ENCODE results near the gene ALDH16A1.

The ALDH16A1 gene

GRCh38 chr19:49407482-49408015 lies 45.5 kb upstream of the ALDH16A1 start:
- Histone ChIP-seq H2BK120ac (ENCODE audit: low read depth, low read length) (no peak overlapping the region), H3K79me1 (ENCODE audit: low read depth, low read length) (no peaks in the 10 kb centered on the region), H3K27ac (replicated peaks; ENCODE audit: low read length) (no peak overlapping the region), H2AFZ (ENCODE audit: low read length) (no peak overlapping the region), H3K9me3 (replicated peaks in 1 of 2; ENCODE audit: control insufficient read depth in 2 of 2, insufficient read depth in 1 of 2, low read depth in 1 of 2, low read length in 2 of 2) (no peaks in the 10 kb centered on the region), H3K4me2 (ENCODE audit: insufficient read depth, low read length, poor library complexity, severe bottlenecking) (no peak overlapping the region), H4K91ac (ENCODE audit: low read depth, low read length, poor library complexity) (no peak overlapping the region), H3K18ac (ENCODE audit: low read length) (peak overlapping the region; percentile 69), H3K23ac (ENCODE audit: low read depth, low read length, poor library complexity) (no peak overlapping the region), H2BK15ac (ENCODE audit: low read length) (peak overlapping the region; percentile 10), H2BK12ac (ENCODE audit: low read length) (no peak overlapping the region), H3K36me3 (replicated peaks in 1 of 2; ENCODE audit: control insufficient read depth in 2 of 2, insufficient read depth in 2 of 2, low read length in 2 of 2) (no peaks in the 10 kb centered on the region), H3K4me3 (ENCODE audit: low read length in 2 of 2) (no peak overlapping the region), H3K4me1 (ENCODE audit: control insufficient read depth in 2 of 2, insufficient read depth in 1 of 2, low read depth in 1 of 2, low read length in 2 of 2) (peaks cover 14 to 24% of the 10 kb centered on the region in 2 donors), H2AK5ac (ENCODE audit: low read depth, low read length) (peak overlapping the region; percentile 90), H3K4ac (ENCODE audit: low read length) (no peak overlapping the region), H3K27me3 (ENCODE audit: control insufficient read depth in 3 of 3, insufficient read depth in 3 of 3, low read depth in 1 of 3, low read length in 3 of 3) (peaks cover 0 to 24% (median 0%) of the 10 kb centered on the region in 3 experiments), H3K14ac (ENCODE audit: low read length) (no peak overlapping the region), H4K8ac (ENCODE audit: low read depth, low read length) (no peak overlapping the region), H3K9ac (ENCODE audit: low read depth, low read length, poor library complexity) (no peak overlapping the region), H2BK5ac (ENCODE audit: low read length) (no peak overlapping the region)
- WGBS, 2 donors (ENCODE audit: extremely low coverage in 2 of 2, insufficient read length in 2 of 2, insufficient replicate concordance in 1 of 2) = no CpG with 5 or more reads among the region's 16 CpGs
- no peak for DNase-seq (ENCODE audit: low spot score)

- Histone ChIP-seq H3K27me3 (ENCODE audit: control insufficient read depth in 3 of 3, insufficient read depth in 3 of 3, low read depth in 1 of 3, low read length in 3 of 3) (peaks cover 0 to 34% (median 0%) of the 10 kb centered on the region in 3 experiments), H3K14ac (ENCODE audit: low read length) (peak overlapping the region; percentile 50), H4K91ac (ENCODE audit: low read depth, low read length, poor library complexity) (no peak overlapping the region), H3K4ac (ENCODE audit: low read length) (peak overlapping the region; percentile 46), H4K8ac (ENCODE audit: low read depth, low read length) (no peak overlapping the region), H2BK12ac (ENCODE audit: low read length) (peak overlapping the region; percentile 65), H2BK120ac (ENCODE audit: low read depth, low read length) (no peak overlapping the region), H3K4me1 (ENCODE audit: control insufficient read depth in 2 of 2, insufficient read depth in 1 of 2, low read depth in 1 of 2, low read length in 2 of 2) (peaks cover 7 to 26% of the 10 kb centered on the region in 2 donors), H3K36me3 (replicated peaks in 1 of 2; ENCODE audit: control insufficient read depth in 2 of 2, insufficient read depth in 2 of 2, low read length in 2 of 2) (no peaks in the 10 kb centered on the region), H3K9me3 (replicated peaks in 1 of 2; ENCODE audit: control insufficient read depth in 2 of 2, insufficient read depth in 1 of 2, low read depth in 1 of 2, low read length in 2 of 2) (no peaks in the 10 kb centered on the region), H2AK5ac (ENCODE audit: low read depth, low read length) (peak overlapping the region; percentile 93), H3K9ac (ENCODE audit: low read depth, low read length, poor library complexity) (no peak overlapping the region), H3K23ac (ENCODE audit: low read depth, low read length, poor library complexity) (no peak overlapping the region), H3K4me3 (ENCODE audit: low read length in 2 of 2) (no peak overlapping the region), H2BK15ac (ENCODE audit: low read length) (peak overlapping the region; percentile 74), H3K27ac (replicated peaks; ENCODE audit: low read length) (no peak overlapping the region), H3K79me1 (ENCODE audit: low read depth, low read length) (peaks cover 1% of the 10 kb centered on the region), H3K4me2 (ENCODE audit: insufficient read depth, low read length, poor library complexity, severe bottlenecking) (no peak overlapping the region), H2BK5ac (ENCODE audit: low read length) (no peak overlapping the region), H2AFZ (ENCODE audit: low read length) (peak overlapping the region; percentile 29), H3K18ac (ENCODE audit: low read length) (peak overlapping the region; percentile 78)
- no peak for DNase-seq (ENCODE audit: low spot score)
- WGBS, 2 donors (ENCODE audit: extremely low coverage in 2 of 2, insufficient read length in 2 of 2, insufficient replicate concordance in 1 of 2) = no CpG with 5 or more reads among the region's 8 CpGs
Observed at GRCh38 chr19:49408816-49409440, 44.1 kb upstream of the ALDH16A1 start.

GRCh38 chr19:49409441-49410029 lies 43.5 kb upstream of the ALDH16A1 start:
- Histone ChIP-seq H3K27me3 (ENCODE audit: control insufficient read depth in 3 of 3, insufficient read depth in 3 of 3, low read depth in 1 of 3, low read length in 3 of 3) (peaks cover 0 to 38% (median 0%) of the 10 kb centered on the region in 3 experiments), H3K18ac (ENCODE audit: low read length) (no peak overlapping the region), H2BK12ac (ENCODE audit: low read length) (no peak overlapping the region), H3K4me3 (ENCODE audit: low read length in 2 of 2) (no peak overlapping the region), H4K8ac (ENCODE audit: low read depth, low read length) (no peak overlapping the region), H4K91ac (ENCODE audit: low read depth, low read length, poor library complexity) (no peak overlapping the region), H2AK5ac (ENCODE audit: low read depth, low read length) (peak overlapping the region; percentile 93), H2BK15ac (ENCODE audit: low read length) (no peak overlapping the region), H3K9me3 (replicated peaks in 1 of 2; ENCODE audit: control insufficient read depth in 2 of 2, insufficient read depth in 1 of 2, low read depth in 1 of 2, low read length in 2 of 2) (no peaks in the 10 kb centered on the region), H2BK5ac (ENCODE audit: low read length) (no peak overlapping the region), H3K14ac (ENCODE audit: low read length) (no peak overlapping the region), H3K9ac (ENCODE audit: low read depth, low read length, poor library complexity) (no peak overlapping the region), H3K27ac (replicated peaks; ENCODE audit: low read length) (no peak overlapping the region), H2AFZ (ENCODE audit: low read length) (no peak overlapping the region), H3K79me1 (ENCODE audit: low read depth, low read length) (peaks cover 1% of the 10 kb centered on the region), H3K23ac (ENCODE audit: low read depth, low read length, poor library complexity) (no peak overlapping the region), H3K4me2 (ENCODE audit: insufficient read depth, low read length, poor library complexity, severe bottlenecking) (no peak overlapping the region), H3K4me1 (ENCODE audit: control insufficient read depth in 2 of 2, insufficient read depth in 1 of 2, low read depth in 1 of 2, low read length in 2 of 2) (peaks cover 4 to 23% of the 10 kb centered on the region in 2 donors), H3K36me3 (replicated peaks in 1 of 2; ENCODE audit: control insufficient read depth in 2 of 2, insufficient read depth in 2 of 2, low read length in 2 of 2) (no peaks in the 10 kb centered on the region), H2BK120ac (ENCODE audit: low read depth, low read length) (no peak overlapping the region), H3K4ac (ENCODE audit: low read length) (no peak overlapping the region)
- no peak for DNase-seq (ENCODE audit: low spot score)
- no CpG with 5 or more reads among the region's 5 CpGs for WGBS, 2 donors (ENCODE audit: extremely low coverage in 2 of 2, insufficient read length in 2 of 2, insufficient replicate concordance in 1 of 2)

- Histone ChIP-seq H3K79me1 (ENCODE audit: low read depth, low read length) (peaks cover 1% of the 10 kb centered on the region), H2BK15ac (ENCODE audit: low read length) (peak overlapping the region; percentile 95), H3K14ac (ENCODE audit: low read length) (no peak overlapping the region), H3K4me3 (ENCODE audit: low read length in 2 of 2) (no peak overlapping the region), H3K4me2 (ENCODE audit: insufficient read depth, low read length, poor library complexity, severe bottlenecking) (no peak overlapping the region), H3K27ac (replicated peaks; ENCODE audit: low read length) (no peak overlapping the region), H4K8ac (ENCODE audit: low read depth, low read length) (no peak overlapping the region), H2AK5ac (ENCODE audit: low read depth, low read length) (peak overlapping the region; percentile 88), H2BK120ac (ENCODE audit: low read depth, low read length) (peak overlapping the region; percentile 57), H4K91ac (ENCODE audit: low read depth, low read length, poor library complexity) (peak overlapping the region; percentile 64), H3K4ac (ENCODE audit: low read length) (peak overlapping the region; percentile 26), H3K4me1 (ENCODE audit: control insufficient read depth in 2 of 2, insufficient read depth in 1 of 2, low read depth in 1 of 2, low read length in 2 of 2) (peaks cover 4 to 29% of the 10 kb centered on the region in 2 donors), H3K18ac (ENCODE audit: low read length) (peak overlapping the region; percentile 68), H3K9ac (ENCODE audit: low read depth, low read length, poor library complexity) (no peak overlapping the region), H3K23ac (ENCODE audit: low read depth, low read length, poor library complexity) (no peak overlapping the region), H3K27me3 (ENCODE audit: control insufficient read depth in 3 of 3, insufficient read depth in 3 of 3, low read depth in 1 of 3, low read length in 3 of 3) (peaks cover 0 to 57% (median 0%) of the 10 kb centered on the region in 3 experiments), H3K36me3 (replicated peaks in 1 of 2; ENCODE audit: control insufficient read depth in 2 of 2, insufficient read depth in 2 of 2, low read length in 2 of 2) (no peaks in the 10 kb centered on the region), H3K9me3 (replicated peaks in 1 of 2; ENCODE audit: control insufficient read depth in 2 of 2, insufficient read depth in 1 of 2, low read depth in 1 of 2, low read length in 2 of 2) (no peaks in the 10 kb centered on the region), H2AFZ (ENCODE audit: low read length) (no peak overlapping the region), H2BK5ac (ENCODE audit: low read length) (peak overlapping the region; percentile 56), H2BK12ac (ENCODE audit: low read length) (peak overlapping the region; percentile 69)
- DNase-seq (ENCODE audit: low spot score) = no peak
- WGBS, 2 donors (ENCODE audit: extremely low coverage in 2 of 2, insufficient read length in 2 of 2, insufficient replicate concordance in 1 of 2) = no CpG with 5 or more reads among the region's 3 CpGs
Observed at GRCh38 chr19:49411681-49412326, 41.2 kb upstream of the ALDH16A1 start.

Data from neuronal stem cell (in vitro differentiated cells).